Measurements from ENCODE around the gene SUSD5.

DNA sequence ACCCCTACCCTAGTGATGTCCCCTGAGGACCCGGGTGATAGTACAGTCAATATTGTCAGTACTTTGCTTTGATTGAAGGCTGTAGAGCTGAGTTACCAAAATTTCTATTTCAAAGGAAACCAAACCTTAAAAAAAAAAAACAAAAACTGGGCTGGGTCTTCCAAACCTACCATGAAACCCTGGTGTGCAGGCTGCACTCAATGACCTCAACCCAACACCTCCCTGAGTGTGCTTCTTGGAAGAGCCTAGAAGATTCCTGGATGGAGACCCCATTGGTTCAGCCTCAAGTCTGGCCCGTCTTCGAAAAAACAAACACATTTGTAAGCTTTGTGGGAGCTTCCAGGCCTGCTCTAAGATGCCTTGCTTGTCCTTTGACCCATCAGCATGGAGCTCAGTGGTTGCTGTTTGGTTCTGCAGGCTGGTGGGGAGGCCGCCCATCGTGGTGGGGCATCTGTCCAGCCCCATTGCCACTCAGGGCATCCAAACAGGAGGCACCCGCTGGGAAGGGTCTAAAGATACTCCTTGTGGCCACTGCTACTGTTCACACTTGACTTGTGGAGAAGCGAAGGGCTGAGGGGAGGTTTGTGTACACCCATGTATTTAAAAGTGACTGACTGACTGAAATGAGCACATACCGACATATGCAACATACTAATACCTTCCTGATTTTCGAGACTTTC is 72.6 kb downstream of the SUSD5 start:
- TF ChIP-seq, protein P1, sequence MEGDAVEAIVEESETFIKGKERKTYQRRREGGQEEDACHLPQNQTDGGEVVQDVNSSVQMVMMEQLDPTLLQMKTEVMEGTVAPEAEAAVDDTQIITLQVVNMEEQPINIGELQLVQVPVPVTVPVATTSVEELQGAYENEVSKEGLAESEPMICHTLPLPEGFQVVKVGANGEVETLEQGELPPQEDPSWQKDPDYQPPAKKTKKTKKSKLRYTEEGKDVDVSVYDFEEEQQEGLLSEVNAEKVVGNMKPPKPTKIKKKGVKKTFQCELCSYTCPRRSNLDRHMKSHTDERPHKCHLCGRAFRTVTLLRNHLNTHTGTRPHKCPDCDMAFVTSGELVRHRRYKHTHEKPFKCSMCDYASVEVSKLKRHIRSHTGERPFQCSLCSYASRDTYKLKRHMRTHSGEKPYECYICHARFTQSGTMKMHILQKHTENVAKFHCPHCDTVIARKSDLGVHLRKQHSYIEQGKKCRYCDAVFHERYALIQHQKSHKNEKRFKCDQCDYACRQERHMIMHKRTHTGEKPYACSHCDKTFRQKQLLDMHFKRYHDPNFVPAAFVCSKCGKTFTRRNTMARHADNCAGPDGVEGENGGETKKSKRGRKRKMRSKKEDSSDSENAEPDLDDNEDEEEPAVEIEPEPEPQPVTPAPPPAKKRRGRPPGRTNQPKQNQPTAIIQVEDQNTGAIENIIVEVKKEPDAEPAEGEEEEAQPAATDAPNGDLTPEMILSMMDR (IDR thresholded peaks at IDR 0.05; ENCODE audit: low read length): no peak
- no peak for TF ChIP-seq EZH2 (IDR thresholded peaks at IDR 0.05; ENCODE audit: borderline replicate concordance, low read length)
